ENCODE measurements around the gene TMEM212.

DNA sequence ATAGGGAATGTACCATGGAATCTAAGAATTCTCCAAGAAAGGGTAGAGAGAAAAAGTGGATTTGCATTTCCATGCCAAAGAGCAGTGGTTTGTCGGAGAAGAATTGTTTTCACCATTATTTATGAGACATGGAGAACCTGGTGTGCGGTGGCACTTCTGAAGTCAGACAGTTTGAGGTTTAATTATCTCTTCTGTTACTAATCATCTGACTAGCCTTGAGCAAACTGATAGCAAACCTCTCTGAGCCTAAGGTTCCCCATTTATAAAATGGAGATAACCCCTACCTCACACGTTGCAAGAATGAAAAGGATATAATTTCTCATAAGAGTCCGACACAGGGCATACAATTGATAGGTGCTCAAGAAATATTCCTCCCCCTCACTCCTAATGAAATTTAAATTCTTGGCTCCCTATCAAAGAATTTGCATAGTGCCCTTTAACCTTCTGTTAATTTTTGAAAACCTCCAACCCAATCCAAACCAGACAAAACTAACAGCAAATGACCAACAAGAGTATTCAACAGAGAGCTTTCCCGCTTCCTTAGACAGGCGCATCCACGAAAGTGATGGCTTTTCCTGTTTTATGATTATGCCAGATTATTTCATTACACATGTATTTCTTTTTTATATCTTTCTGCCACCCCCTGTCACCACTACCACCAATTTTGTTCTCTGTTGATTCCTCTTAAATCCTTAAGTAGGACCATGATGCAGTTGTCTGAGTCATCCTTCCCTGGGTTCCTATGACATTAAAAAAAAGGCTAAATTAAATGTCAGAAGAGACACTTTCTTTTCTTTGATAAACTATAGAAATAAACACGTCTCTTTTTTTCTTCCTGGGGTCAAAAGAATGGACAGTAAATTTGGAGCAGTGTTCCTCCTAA, 28.5 kb downstream of the TMEM212 start:
- TF ChIP-seq, protein P1, sequence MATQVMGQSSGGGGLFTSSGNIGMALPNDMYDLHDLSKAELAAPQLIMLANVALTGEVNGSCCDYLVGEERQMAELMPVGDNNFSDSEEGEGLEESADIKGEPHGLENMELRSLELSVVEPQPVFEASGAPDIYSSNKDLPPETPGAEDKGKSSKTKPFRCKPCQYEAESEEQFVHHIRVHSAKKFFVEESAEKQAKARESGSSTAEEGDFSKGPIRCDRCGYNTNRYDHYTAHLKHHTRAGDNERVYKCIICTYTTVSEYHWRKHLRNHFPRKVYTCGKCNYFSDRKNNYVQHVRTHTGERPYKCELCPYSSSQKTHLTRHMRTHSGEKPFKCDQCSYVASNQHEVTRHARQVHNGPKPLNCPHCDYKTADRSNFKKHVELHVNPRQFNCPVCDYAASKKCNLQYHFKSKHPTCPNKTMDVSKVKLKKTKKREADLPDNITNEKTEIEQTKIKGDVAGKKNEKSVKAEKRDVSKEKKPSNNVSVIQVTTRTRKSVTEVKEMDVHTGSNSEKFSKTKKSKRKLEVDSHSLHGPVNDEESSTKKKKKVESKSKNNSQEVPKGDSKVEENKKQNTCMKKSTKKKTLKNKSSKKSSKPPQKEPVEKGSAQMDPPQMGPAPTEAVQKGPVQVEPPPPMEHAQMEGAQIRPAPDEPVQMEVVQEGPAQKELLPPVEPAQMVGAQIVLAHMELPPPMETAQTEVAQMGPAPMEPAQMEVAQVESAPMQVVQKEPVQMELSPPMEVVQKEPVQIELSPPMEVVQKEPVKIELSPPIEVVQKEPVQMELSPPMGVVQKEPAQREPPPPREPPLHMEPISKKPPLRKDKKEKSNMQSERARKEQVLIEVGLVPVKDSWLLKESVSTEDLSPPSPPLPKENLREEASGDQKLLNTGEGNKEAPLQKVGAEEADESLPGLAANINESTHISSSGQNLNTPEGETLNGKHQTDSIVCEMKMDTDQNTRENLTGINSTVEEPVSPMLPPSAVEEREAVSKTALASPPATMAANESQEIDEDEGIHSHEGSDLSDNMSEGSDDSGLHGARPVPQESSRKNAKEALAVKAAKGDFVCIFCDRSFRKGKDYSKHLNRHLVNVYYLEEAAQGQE (IDR thresholded peaks at IDR 0.05; ENCODE audit: insufficient replicate concordance, low read depth): no peak
- TF ChIP-seq, protein P2, sequence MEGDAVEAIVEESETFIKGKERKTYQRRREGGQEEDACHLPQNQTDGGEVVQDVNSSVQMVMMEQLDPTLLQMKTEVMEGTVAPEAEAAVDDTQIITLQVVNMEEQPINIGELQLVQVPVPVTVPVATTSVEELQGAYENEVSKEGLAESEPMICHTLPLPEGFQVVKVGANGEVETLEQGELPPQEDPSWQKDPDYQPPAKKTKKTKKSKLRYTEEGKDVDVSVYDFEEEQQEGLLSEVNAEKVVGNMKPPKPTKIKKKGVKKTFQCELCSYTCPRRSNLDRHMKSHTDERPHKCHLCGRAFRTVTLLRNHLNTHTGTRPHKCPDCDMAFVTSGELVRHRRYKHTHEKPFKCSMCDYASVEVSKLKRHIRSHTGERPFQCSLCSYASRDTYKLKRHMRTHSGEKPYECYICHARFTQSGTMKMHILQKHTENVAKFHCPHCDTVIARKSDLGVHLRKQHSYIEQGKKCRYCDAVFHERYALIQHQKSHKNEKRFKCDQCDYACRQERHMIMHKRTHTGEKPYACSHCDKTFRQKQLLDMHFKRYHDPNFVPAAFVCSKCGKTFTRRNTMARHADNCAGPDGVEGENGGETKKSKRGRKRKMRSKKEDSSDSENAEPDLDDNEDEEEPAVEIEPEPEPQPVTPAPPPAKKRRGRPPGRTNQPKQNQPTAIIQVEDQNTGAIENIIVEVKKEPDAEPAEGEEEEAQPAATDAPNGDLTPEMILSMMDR (IDR thresholded peaks at IDR 0.05; ENCODE audit: insufficient read depth, low read length): no peak
